K562 (cell line): Measurements from ENCODE around the gene TARBP1.

Source experiments
- BHLHE40 ChIP-seq: IDR thresholded peaks from 2 replicates; pipeline ENCODE4 v1.6.1; 2011; ENCODE audit warnings: low read length, improper control_type of control experiment
- ELF4 ChIP-seq: fragments of 450-650 bp; formaldehyde crosslinking; IDR thresholded peaks from 2 replicates; pipeline ENCODE4 v1.4.0; 2022; ENCODE audit warnings: missing genetic modification characterization
- EZH2 ChIP-seq: IDR thresholded peaks from 2 replicates; pipeline ENCODE4 v1.6.1; 2012; ENCODE audit warnings: low read depth, mild to moderate bottlenecking, inconsistent platforms, low read length, borderline replicate concordance
- GABPA ChIP-seq: fragments of 200-800 bp; sonication (Bioruptor generic); conservative IDR thresholded peaks from 2 replicates; pipeline ENCODE4 v1.6.1; 2016; ENCODE audit warnings: low read depth, missing genetic modification characterization, missing compliant biosample characterization
- JUN ChIP-seq, 2 experiments: sonication (generic) in 1 of 2; formaldehyde crosslinking in 1 of 2; IDR thresholded peaks; 2 replicates each; pipeline versions ENCODE4 v1.6.1 to v1.8.0; 2012 to 2022; ENCODE audit warnings: borderline replicate concordance in 2 of 2, mild to moderate bottlenecking in 2 of 2, improper control_type of control experiment in 1 of 2, low read depth in 1 of 2, low read length in 1 of 2, missing genetic modification reagents in 1 of 2
- POLR2A ChIP-seq: fragments of 450-650 bp; conservative IDR thresholded peaks from 2 replicates; pipeline ENCODE4 v1.6.1; 2016
- SIN3A ChIP-seq, 2 experiments: fragments of 150-350 bp in 1 of 2; IDR thresholded peaks; 2 replicates each; pipeline ENCODE4 v1.6.1; 2011 to 2016; ENCODE audit warnings: borderline replicate concordance in 2 of 2, low read depth in 2 of 2, low read length in 2 of 2, mild to moderate bottlenecking in 2 of 2, moderate library complexity in 2 of 2; ENCODE audit not compliant: control insufficient read depth in 1 of 2
- SMARCA4 ChIP-seq: fragments of 450-650 bp; IDR thresholded peaks from 2 replicates; pipeline ENCODE4 v1.6.1; 2016
- TOE1 ChIP-seq, 2 experiments: fragments of 450-650 bp in 1 of 2; sonication (generic) in 1 of 2; formaldehyde crosslinking in 1 of 2; IDR thresholded peaks; 2 replicates each; pipeline versions ENCODE4 v1.7.1 to v1.8.0; 2016 to 2022; ENCODE audit warnings: borderline replicate concordance in 2 of 2, mild to moderate bottlenecking in 2 of 2, antibody characterized with exemption in 1 of 2, inconsistent platforms in 1 of 2, low read depth in 1 of 2, missing genetic modification reagents in 1 of 2, moderate library complexity in 1 of 2
- ZFP36 ChIP-seq: fragments of 150-350 bp; IDR thresholded peaks from 2 replicates; pipeline ENCODE4 v1.6.1; 2018; ENCODE audit warnings: low read length, low read depth; ENCODE audit not compliant: partially characterized antibody
- ZNF197 ChIP-seq: fragments of 200-800 bp; sonication (Bioruptor generic); IDR thresholded peaks from 2 replicates; pipeline ENCODE4 v1.6.1; 2016; ENCODE audit warnings: low read depth, missing genetic modification characterization, missing compliant biosample characterization
- TF ChIP-seq, protein P1 (sequence below): sonication (generic); formaldehyde crosslinking; IDR thresholded peaks from 2 replicates; pipeline ENCODE4 v1.8.0; 2022; ENCODE audit warnings: mild to moderate bottlenecking, missing genetic modification reagents, borderline replicate concordance
- TF ChIP-seq, protein P2 (sequence below), 3 experiments: IDR thresholded peaks in 2 of 3; conservative IDR thresholded peaks in 1 of 3; 2 replicates each; pipeline ENCODE4 v1.5.1; 2011 to 2012; ENCODE audit warnings: low read length in 3 of 3, mild to moderate bottlenecking in 3 of 3, control low read depth in 2 of 3, improper control_type of control experiment in 1 of 3, inconsistent platforms in 1 of 3, low read depth in 1 of 3, mixed read lengths in 1 of 3, moderate library complexity in 1 of 3; ENCODE audit not compliant: insufficient read depth in 2 of 3

DNA sequence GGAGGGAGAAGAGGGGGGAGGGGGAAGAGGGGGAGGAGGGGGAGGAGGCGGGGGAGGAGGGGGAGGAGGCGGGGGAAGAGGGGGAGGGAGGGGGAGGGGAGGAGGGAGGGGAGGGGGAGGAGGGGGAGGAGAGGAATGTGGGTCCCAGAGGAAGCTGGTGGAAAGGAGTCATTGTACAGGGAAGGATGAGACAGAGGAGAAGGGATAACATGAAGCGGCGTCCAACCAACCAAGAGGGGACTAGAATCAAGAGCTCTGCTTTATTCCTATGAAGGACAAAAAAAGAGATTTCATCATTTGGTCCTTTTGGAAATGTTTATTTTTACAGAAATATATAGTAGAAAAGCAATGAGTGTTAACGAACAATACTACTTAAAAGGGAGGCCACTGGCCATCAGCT lies 81.2 kb downstream of the TARBP1 start:
- TF ChIP-seq, protein P1, sequence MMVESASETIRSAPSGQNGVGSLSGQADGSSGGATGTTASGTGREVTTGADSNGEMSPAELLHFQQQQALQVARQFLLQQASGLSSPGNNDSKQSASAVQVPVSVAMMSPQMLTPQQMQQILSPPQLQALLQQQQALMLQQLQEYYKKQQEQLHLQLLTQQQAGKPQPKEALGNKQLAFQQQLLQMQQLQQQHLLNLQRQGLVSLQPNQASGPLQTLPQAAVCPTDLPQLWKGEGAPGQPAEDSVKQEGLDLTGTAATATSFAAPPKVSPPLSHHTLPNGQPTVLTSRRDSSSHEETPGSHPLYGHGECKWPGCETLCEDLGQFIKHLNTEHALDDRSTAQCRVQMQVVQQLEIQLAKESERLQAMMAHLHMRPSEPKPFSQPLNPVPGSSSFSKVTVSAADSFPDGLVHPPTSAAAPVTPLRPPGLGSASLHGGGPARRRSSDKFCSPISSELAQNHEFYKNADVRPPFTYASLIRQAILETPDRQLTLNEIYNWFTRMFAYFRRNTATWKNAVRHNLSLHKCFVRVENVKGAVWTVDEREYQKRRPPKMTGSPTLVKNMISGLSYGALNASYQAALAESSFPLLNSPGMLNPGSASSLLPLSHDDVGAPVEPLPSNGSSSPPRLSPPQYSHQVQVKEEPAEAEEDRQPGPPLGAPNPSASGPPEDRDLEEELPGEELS (CRISPR knock-in tag) = no peak
- no peak for TF ChIP-seq ELF4 (CRISPR knock-in tag)
- no peak for TF ChIP-seq ZFP36
- TF ChIP-seq GABPA (tag) = no peak
- TF ChIP-seq, protein P2, sequence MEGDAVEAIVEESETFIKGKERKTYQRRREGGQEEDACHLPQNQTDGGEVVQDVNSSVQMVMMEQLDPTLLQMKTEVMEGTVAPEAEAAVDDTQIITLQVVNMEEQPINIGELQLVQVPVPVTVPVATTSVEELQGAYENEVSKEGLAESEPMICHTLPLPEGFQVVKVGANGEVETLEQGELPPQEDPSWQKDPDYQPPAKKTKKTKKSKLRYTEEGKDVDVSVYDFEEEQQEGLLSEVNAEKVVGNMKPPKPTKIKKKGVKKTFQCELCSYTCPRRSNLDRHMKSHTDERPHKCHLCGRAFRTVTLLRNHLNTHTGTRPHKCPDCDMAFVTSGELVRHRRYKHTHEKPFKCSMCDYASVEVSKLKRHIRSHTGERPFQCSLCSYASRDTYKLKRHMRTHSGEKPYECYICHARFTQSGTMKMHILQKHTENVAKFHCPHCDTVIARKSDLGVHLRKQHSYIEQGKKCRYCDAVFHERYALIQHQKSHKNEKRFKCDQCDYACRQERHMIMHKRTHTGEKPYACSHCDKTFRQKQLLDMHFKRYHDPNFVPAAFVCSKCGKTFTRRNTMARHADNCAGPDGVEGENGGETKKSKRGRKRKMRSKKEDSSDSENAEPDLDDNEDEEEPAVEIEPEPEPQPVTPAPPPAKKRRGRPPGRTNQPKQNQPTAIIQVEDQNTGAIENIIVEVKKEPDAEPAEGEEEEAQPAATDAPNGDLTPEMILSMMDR (IDR thresholded peaks at IDR 0.05 in 2 of 3, conservative IDR thresholded peaks at IDR 0.05 in 1 of 3; ENCODE audit: insufficient read depth in 2 of 3, low read depth in 1 of 3, low read length in 3 of 3) = no peak
- TF ChIP-seq EZH2 = no peak
- no peak for TF ChIP-seq JUN (IDR thresholded peaks at IDR 0.05; ENCODE audit: borderline replicate concordance, low read depth, low read length)
- TF ChIP-seq JUN (CRISPR knock-in tag; IDR thresholded peaks at IDR 0.05; ENCODE audit: borderline replicate concordance) = no peak
- no peak for TF ChIP-seq ZNF197 (CRISPR knock-in tag)
- no peak for TF ChIP-seq TOE1 (IDR thresholded peaks at IDR 0.05; ENCODE audit: borderline replicate concordance)
- TF ChIP-seq TOE1 (CRISPR knock-in tag; IDR thresholded peaks at IDR 0.05; ENCODE audit: borderline replicate concordance, low read depth) = no peak
- no peak for TF ChIP-seq SMARCA4
- no peak for TF ChIP-seq BHLHE40
- TF ChIP-seq POLR2A = no peak
- no peak for TF ChIP-seq SIN3A (IDR thresholded peaks at IDR 0.05; ENCODE audit: borderline replicate concordance in 2 of 2, control insufficient read depth in 1 of 2, low read depth in 2 of 2, low read length in 2 of 2)
